HepG2 (cell line): ENCODE measurements around the gene PARD3. TPM values are rescaled to one million over a fixed set of nuclear protein-coding genes. Genes with fewer than 3 reads are reported as not detected.

Experiments used
- ARID2 ChIP-seq: sonication (generic); formaldehyde crosslinking; IDR thresholded peaks from 2 replicates; pipeline ENCODE4 v1.8.1; 2022; ENCODE audit warnings: mild to moderate bottlenecking, missing genetic modification reagents, borderline replicate concordance
- ATF7-NPFF ChIP-seq: sonication (generic); formaldehyde crosslinking; IDR thresholded peaks from 2 replicates; pipeline ENCODE4 v1.8.1; 2023; ENCODE audit warnings: mild to moderate bottlenecking, low read depth, missing genetic modification reagents, moderate library complexity
- E2F2 ChIP-seq: sonication (generic); formaldehyde crosslinking; IDR thresholded peaks from 2 replicates; pipeline ENCODE4 v1.4.0; 2020; ENCODE audit warnings: missing genetic modification reagents, borderline replicate concordance
- FOXA1 ChIP-seq, 2 experiments: fragments of 450-650 bp in 1 of 2; sonication (generic) in 1 of 2; formaldehyde crosslinking in 1 of 2; IDR thresholded peaks; 2 replicates each; pipeline versions ENCODE4 v1.4.0 to v1.6.1; 2016 to 2020; ENCODE audit warnings: missing genetic modification reagents in 1 of 2
- FOXJ3 ChIP-seq: sonication (generic); formaldehyde crosslinking; IDR thresholded peaks from 2 replicates; pipeline ENCODE4 v1.4.0; 2020; ENCODE audit warnings: missing genetic modification reagents, mild to moderate bottlenecking, borderline replicate concordance
- MED1 ChIP-seq: sonication (generic); formaldehyde crosslinking; IDR thresholded peaks from 2 replicates; pipeline ENCODE4 v1.4.0; 2020; ENCODE audit warnings: missing genetic modification reagents
- SNRNP70 ChIP-seq: fragments of 200-400 bp; formaldehyde crosslinking; IDR thresholded peaks from 2 replicates; pipeline ENCODE4 v1.6.1; 2017; ENCODE audit warnings: mild to moderate bottlenecking, low read depth, low read length, moderate library complexity
- TAF1 ChIP-seq: sonication (generic); formaldehyde crosslinking; IDR thresholded peaks from 2 replicates; pipeline ENCODE4 v1.4.0; 2020; ENCODE audit warnings: missing genetic modification reagents
- TAF15 ChIP-seq: fragments of 200-400 bp; formaldehyde crosslinking; IDR thresholded peaks from one replicate; pipeline ENCODE4 v1.6.1; 2018; ENCODE audit warnings: mild to moderate bottlenecking, low read depth, low read length; ENCODE audit not compliant: poor library complexity, severe bottlenecking
- ZBTB2 ChIP-seq: sonication (generic); formaldehyde crosslinking; IDR thresholded peaks from 2 replicates; pipeline ENCODE4 v1.8.0; 2022; ENCODE audit warnings: low read depth, missing genetic modification reagents
- ZNF570 ChIP-seq: sonication (generic); formaldehyde crosslinking; IDR thresholded peaks from 2 replicates; pipeline ENCODE4 v1.4.0; 2020; ENCODE audit warnings: mild to moderate bottlenecking, missing genetic modification reagents, borderline replicate concordance
- ZNF580 ChIP-seq: IDR thresholded peaks from 2 replicates; pipeline ENCODE4 v1.6.1; 2016; ENCODE audit warnings: low read depth, borderline replicate concordance
- ZNF598 ChIP-seq: sonication (generic); formaldehyde crosslinking; IDR thresholded peaks from 2 replicates; pipeline ENCODE4 v1.5.1; 2020; ENCODE audit warnings: mild to moderate bottlenecking, missing genetic modification reagents, borderline replicate concordance
- polyA plus RNA-seq, 8 experiments: library from polyadenylated mRNA; depleted of rRNA in 3 of 8; stranded (reverse) in 7 of 8; unstranded in 1 of 8; fragments of >200 nt; fragmentation: Illumina TruSeq in 4 of 8; extraction: Trizol in 4 of 8; gene quantifications; 2 replicates each; pipeline versions ENCODE4 v1.2.1 to v1.2.3, GENCODE V29; 2011 to 2016; ENCODE audit warnings: low read depth in 4 of 8, missing spikeins in 1 of 8, mixed read lengths in 1 of 8; ENCODE audit not compliant: insufficient read depth in 1 of 8
- total RNA-seq, 5 experiments: library from RNA; depleted of rRNA; stranded (reverse); fragments of >200 nt; fragmentation: Illumina TruSeq; extraction: Trizol; gene quantifications; 2 replicates each; pipeline ENCODE4 v1.2.3, GENCODE V29; 2016; ENCODE audit warnings: low read depth in 1 of 5
- TF ChIP-seq, protein P1 (sequence below): sonication (generic); formaldehyde crosslinking; IDR thresholded peaks from 2 replicates; pipeline ENCODE4 v1.4.0; 2020; ENCODE audit warnings: missing genetic modification reagents
- TF ChIP-seq, protein P2 (sequence below): sonication (generic); formaldehyde crosslinking; IDR thresholded peaks from 2 replicates; pipeline ENCODE4 v1.4.0; 2020; ENCODE audit warnings: missing genetic modification reagents
- TF ChIP-seq, protein P3 (sequence below): sonication (generic); formaldehyde crosslinking; IDR thresholded peaks from 2 replicates; pipeline ENCODE4 v1.5.1; 2020; ENCODE audit warnings: missing genetic modification reagents, mild to moderate bottlenecking, borderline replicate concordance
- TF ChIP-seq, protein P4 (sequence below): sonication (generic); formaldehyde crosslinking; IDR thresholded peaks from 2 replicates; pipeline ENCODE4 v1.8.0; 2022; ENCODE audit warnings: mild to moderate bottlenecking, missing genetic modification reagents, moderate library complexity

The PARD3 gene
- total and polyA plus RNA-seq, 2 of the 13 experiments (the other 11 are each of a cell fraction or from before 2014, with no cell fraction given), result 40.9 to 60.0 TPM

DNA sequence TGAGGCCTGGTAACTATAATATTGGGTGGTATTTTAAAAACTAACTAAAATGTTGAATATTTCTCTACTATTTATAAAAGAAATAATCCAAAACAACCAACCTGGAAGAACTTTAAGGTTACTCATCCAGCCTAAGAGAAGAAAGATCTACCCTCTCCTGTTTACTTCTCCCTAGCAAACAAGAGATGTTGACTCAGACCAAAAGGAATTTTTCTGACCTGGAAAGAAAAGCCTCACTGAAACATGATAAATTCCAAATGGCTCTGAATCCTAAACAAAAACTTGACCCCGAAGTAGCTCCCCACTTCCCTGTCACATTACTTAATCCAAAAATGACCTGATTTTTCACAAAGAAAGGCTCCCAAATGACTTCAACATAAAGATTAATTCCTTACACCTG, 101.2 kb downstream of the PARD3 start (continued):
- TF ChIP-seq FOXJ3 (CRISPR knock-in tag) (peak; percentile 54; the same call in 1 of the 2 replicates), ZNF570 (CRISPR knock-in tag) (no peak), SNRNP70 (no peak), MED1 (peak; percentile 37; the same call in 1 of the 2 replicates), ZNF598 (no peak), ARID2 (CRISPR knock-in tag) (no peak), ZBTB2 (CRISPR knock-in tag) (no peak), FOXA1 (IDR thresholded peaks at IDR 0.05) (peak; percentile 72), FOXA1 (CRISPR knock-in tag; IDR thresholded peaks at IDR 0.05) (peak; percentile 82), E2F2 (CRISPR knock-in tag) (no peak), TAF15 (no peak), ZNF580 (CRISPR knock-in tag) (0 out of 2 replicates have a peak, but pooled peaks have one; percentile 12), ATF7-NPFF (CRISPR knock-in tag) (no peak), TAF1 (CRISPR knock-in tag) (no peak)
- TF ChIP-seq, protein P1, sequence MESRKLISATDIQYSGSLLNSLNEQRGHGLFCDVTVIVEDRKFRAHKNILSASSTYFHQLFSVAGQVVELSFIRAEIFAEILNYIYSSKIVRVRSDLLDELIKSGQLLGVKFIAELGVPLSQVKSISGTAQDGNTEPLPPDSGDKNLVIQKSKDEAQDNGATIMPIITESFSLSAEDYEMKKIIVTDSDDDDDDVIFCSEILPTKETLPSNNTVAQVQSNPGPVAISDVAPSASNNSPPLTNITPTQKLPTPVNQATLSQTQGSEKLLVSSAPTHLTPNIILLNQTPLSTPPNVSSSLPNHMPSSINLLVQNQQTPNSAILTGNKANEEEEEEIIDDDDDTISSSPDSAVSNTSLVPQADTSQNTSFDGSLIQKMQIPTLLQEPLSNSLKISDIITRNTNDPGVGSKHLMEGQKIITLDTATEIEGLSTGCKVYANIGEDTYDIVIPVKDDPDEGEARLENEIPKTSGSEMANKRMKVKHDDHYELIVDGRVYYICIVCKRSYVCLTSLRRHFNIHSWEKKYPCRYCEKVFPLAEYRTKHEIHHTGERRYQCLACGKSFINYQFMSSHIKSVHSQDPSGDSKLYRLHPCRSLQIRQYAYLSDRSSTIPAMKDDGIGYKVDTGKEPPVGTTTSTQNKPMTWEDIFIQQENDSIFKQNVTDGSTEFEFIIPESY, result no peak
- TF ChIP-seq, protein P2, sequence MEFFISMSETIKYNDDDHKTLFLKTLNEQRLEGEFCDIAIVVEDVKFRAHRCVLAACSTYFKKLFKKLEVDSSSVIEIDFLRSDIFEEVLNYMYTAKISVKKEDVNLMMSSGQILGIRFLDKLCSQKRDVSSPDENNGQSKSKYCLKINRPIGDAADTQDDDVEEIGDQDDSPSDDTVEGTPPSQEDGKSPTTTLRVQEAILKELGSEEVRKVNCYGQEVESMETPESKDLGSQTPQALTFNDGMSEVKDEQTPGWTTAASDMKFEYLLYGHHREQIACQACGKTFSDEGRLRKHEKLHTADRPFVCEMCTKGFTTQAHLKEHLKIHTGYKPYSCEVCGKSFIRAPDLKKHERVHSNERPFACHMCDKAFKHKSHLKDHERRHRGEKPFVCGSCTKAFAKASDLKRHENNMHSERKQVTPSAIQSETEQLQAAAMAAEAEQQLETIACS (CRISPR knock-in tag), result no peak
- TF ChIP-seq, protein P3, sequence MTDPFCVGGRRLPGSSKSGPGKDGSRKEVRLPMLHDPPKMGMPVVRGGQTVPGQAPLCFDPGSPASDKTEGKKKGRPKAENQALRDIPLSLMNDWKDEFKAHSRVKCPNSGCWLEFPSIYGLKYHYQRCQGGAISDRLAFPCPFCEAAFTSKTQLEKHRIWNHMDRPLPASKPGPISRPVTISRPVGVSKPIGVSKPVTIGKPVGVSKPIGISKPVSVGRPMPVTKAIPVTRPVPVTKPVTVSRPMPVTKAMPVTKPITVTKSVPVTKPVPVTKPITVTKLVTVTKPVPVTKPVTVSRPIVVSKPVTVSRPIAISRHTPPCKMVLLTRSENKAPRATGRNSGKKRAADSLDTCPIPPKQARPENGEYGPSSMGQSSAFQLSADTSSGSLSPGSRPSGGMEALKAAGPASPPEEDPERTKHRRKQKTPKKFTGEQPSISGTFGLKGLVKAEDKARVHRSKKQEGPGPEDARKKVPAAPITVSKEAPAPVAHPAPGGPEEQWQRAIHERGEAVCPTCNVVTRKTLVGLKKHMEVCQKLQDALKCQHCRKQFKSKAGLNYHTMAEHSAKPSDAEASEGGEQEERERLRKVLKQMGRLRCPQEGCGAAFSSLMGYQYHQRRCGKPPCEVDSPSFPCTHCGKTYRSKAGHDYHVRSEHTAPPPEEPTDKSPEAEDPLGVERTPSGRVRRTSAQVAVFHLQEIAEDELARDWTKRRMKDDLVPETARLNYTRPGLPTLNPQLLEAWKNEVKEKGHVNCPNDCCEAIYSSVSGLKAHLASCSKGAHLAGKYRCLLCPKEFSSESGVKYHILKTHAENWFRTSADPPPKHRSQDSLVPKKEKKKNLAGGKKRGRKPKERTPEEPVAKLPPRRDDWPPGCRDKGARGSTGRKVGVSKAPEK (CRISPR knock-in tag), result no peak
- TF ChIP-seq, protein P4, sequence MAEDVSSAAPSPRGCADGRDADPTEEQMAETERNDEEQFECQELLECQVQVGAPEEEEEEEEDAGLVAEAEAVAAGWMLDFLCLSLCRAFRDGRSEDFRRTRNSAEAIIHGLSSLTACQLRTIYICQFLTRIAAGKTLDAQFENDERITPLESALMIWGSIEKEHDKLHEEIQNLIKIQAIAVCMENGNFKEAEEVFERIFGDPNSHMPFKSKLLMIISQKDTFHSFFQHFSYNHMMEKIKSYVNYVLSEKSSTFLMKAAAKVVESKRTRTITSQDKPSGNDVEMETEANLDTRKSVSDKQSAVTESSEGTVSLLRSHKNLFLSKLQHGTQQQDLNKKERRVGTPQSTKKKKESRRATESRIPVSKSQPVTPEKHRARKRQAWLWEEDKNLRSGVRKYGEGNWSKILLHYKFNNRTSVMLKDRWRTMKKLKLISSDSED (CRISPR knock-in tag), result no peak
